HG03460 (cell line): Measurements from ENCODE around the gene FOXF2.

Experiments
- ATAC-seq: cut with Tn5 transposase; IDR thresholded peaks from one replicate; pipeline ENCODE4 v1.9.1; 2021; ENCODE audit not compliant: unreplicated experiment

FOXF2 gene

DNA sequence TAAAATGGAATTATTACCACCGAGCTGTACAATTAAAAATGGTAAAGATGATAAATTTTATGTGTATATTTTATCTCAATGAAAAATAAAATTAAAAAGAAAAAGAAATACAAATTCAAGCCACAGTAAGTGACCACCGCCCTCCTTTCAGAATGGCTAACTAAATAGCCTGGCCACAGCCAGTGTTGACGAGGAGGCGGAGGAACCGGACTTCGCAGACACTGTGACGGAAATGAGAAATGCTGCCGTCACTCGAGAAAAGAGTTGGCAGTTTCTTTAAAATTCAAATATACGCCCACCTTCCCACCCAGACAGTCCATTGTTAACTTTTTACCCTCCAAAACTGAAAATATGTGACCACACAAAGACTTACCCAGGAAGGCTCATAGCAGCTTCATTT is 50.0 kb downstream of the FOXF2 start:
- ATAC-seq = no peak

DNA sequence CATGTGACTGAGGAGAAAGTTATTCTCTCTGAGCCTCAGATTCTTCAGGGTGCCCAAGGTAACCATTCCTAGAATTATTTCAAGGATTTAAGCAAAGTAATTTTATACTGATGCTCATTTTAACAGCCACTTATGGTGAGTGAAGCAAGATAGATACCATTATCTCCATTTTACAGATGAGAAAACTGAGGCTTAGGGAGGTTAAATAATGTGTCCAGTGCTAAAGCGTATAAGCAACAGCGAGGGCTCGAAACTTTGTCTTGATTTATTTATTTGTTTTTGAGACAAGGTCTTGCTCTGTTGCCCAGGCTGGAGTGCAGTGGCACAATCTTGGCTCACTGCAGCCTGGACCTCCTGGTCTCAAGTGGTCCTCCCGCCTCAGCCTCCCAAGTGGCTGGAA is 53.6 kb downstream of the FOXF2 start:
- no peak for ATAC-seq
